Umbilical cord (tissue), 2 donors: ENCODE results near the gene DSCAML1. TPM values are rescaled to one million over a fixed set of nuclear protein-coding genes. Genes with fewer than 3 reads are reported as not detected.
"Not testable (repeated sequence)": the region's sequence is repeated elsewhere in the genome, so short reads cannot be mapped to it uniquely, and the experiment has no call there.

Experiments used
- DNase-seq: peaks from one replicate; pipeline ENCODE4 v3.0.0-alpha.2; 2015; ENCODE audit warnings: low spot score
- total RNA-seq: library from RNA; depleted of rRNA; stranded (reverse); fragments of >200 nt; gene quantifications from one replicate; pipeline ENCODE4 v1.2.3, GENCODE V29; 2014; ENCODE audit warnings: low replicate concordance; ENCODE audit not compliant: insufficient read depth

The DSCAML1 gene
- total RNA-seq, 1 donor from 2014 or later, result 1.4 TPM

DNA sequence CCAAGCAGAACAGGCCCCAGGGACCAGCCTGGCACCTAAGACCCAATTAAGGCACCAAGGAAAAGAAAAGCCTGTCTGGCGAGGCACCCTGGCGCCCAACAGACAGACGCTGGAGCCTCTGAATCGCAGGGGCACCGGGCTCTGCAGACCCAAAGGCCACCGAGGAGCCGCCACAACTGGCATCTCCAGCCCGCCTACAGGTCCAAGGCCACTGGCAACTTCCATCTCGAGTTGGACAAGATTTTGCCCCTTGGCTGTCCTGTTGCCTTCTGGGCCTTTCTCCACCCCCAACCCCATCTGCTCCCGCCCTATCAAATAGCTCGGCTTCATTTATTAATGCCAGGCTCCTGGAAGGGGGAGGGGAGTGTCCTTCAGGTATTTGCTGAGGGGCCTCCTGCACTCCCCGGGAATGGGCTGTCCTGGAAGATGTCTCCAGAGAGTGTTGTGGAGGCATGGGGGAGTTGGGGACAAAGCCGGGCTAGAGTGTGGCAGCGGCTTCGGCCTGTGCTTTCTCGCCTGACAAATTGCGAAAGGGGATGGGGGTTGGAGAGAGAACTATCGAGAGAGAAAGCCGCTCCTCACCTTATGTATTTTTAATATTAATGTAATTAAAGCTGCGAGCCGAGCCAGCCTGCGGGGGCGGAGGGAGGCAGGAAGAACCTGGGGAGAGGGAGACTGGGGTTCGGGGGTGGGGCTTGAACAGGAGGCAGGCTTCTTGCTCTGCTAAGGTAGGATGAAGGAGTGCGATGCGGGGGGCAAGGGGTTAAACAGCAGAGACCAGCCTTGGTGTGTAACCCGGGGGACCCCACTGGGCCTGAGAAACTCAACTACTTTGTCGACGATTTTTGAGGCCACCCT, 2.0 kb downstream of the DSCAML1 start:
- no peak for DNase-seq

DNA sequence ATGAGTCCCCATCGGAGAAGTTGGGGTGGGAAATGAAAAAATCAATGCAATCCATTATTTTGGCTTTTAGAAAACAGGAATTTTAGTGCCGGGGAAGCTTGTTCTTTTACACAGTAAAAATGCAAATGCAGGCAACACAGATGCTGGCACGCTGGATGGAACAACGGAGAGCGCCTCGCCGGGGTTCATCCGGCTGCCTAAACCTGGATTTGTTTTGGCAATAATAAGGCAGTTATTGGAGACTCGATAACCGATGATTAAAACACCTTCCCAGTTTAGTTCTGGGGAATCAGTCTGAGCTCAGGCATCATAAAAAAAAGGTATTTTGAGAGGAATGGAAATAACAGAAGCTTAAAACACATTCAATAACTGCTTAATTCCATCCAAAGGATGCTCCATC, 2.9 kb downstream of the DSCAML1 start:
- DNase-seq, result no peak

GRCh38 chr11:117793583-117793982, 3.4 kb downstream of the DSCAML1 start:
- DNase-seq, result no peak

DNA sequence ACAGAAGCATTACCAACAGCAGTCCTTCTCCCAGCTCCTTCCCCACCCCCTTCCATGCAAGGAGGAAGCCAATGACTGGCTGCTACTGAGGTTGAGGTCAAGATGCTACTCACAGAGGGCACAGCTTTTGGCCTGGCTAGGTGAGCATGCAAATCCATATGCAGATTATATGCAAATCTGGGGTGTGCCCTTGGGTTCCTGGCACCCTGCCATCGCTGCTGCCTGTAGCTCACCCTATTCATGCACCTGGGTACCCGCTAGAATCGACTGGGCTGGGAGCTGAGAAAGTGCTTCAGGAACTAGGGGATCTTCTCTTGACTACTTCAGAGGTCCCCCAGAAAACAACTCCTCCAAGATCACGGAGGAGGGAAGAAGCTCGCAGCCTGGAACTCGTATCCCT, 4.0 kb downstream of the DSCAML1 start:
- DNase-seq, result no peak

- no peak for DNase-seq
Measured at GRCh38 chr11:117792241-117792640, 4.8 kb downstream of the DSCAML1 start.

- DNase-seq, result peak; percentile 32
Measured at GRCh38 chr11:117790279-117790678, 6.7 kb downstream of the DSCAML1 start.

GRCh38 chr11:117789241-117789640, 7.8 kb downstream of the DSCAML1 start:
- no peak for DNase-seq

DNA sequence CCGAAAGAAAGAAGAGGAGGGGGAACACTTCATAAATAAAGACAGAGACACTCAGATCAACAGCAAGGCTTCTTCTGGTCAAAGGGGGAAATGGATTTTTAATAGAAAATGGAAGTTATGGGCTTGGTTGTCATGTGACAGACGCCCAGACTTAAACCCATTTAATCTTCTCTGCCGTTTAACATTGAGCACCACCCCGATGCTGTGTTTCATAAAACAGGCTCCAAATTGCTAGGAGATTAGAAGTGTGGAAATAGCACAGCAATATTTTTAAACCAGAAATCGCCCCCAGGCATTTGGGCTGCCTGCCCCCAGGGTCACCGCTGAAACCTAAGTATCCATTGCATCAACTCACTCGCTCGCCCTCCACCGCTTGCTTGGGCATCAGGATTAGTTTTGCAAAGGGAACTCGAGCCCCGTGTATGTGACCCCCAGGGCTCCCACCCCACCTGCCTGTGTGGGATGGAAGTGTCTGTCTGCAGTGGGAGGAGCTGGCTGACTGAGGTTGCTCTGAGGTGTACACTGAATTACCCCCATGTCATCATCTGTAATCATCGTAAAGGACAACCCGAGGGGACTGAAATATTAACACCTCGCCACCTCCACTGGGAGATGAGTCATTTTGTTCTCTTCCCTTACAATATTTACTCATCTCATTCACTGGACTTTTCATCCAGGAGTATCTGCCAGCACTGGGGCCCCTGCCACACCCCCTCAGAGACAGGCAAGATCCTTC, 10.7 kb downstream of the DSCAML1 start:
- peak; percentile 20 for DNase-seq

GRCh38 chr11:117782101-117782500, 14.9 kb downstream of the DSCAML1 start:
- DNase-seq, result no peak

GRCh38 chr11:117781627-117782026, 15.4 kb downstream of the DSCAML1 start:
- no peak for DNase-seq

- no peak for DNase-seq
Measured at GRCh38 chr11:117780456-117780855, 16.6 kb downstream of the DSCAML1 start.

DNA sequence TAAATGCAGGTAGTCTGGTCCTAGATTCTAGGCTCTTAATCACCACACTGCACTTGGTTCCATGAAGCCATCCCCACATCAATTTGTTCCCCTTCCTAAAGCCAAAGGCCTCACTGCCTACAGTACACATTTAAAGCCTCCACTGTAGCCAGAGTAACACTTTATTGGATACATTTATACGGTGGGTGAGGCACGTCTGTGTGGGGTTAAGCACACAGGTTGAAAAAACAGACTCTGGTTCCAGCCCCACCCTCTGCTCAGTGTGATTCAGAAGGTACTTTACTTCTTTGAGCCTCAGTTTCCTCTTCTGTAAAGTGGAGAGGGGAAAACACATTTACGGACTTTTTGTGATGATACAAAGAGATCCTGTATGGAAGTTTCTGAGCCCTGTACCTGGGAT, 22.5 kb downstream of the DSCAML1 start:
- DNase-seq, result no peak

GRCh38 chr11:117772360-117772759, 24.7 kb downstream of the DSCAML1 start:
- DNase-seq, result no peak

- DNase-seq, result no peak
Measured at GRCh38 chr11:117771841-117772240, 25.2 kb downstream of the DSCAML1 start.

DNA sequence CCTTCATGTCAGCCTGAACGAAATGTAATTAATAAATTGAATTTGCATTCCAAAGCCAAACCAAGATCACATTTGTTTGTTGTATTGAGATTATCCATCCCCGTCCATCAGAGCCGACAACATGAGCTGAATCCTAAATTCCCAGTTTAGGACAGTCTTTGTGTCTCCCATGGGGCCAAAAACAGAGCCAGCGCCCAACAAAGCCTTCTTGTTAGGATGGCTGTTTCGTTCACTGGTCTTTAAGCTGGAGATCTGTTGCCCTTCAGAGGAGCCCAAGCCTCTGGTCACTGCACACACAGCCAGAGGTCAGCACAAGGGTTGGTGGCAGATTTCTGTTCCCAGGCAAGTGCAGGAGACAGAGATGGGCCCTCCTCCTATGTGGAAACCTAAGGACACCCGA, 25.8 kb downstream of the DSCAML1 start:
- no peak for DNase-seq

DNA sequence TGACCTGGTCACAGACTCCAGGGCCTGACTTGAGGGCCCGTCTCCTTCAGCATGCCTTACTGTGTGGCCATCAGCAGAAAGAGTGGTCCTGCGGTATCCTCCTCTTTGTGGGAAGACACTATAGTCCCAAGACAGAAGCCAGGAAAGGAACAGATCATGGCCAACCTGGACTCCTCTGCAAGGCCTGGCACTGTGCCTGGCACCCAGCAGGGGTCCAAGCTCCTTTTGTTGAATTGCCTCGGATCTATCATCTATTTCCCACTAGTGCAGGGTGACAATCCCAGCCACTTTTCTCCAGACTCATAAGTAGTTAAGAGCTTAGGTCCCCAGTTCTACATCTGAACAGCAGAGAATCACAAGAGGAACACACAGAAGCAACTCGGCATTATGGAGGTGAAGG, 27.0 kb downstream of the DSCAML1 start:
- DNase-seq, result no peak

- DNase-seq, result no peak
Measured at GRCh38 chr11:117769533-117769932, 27.5 kb downstream of the DSCAML1 start.

DNA sequence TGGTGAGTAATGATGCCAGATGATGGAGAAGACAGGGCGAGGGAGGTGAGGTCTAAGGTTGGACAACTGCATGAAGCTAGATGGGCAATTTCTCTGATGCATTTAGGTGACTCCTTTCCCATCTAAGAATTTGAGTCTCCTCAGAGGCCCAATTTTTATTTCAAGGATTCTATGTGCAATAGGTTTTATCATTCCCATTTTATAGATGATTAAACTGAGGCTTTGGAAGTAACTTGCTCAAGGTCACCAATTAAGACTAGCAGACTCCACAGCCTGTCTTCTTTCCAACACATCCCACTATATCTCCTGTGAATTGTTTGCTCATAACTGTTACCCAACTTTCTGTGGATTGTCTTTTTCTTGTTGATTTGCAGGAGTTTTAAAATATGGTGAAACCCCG, 28.5 kb downstream of the DSCAML1 start:
- DNase-seq, result no peak

DNA sequence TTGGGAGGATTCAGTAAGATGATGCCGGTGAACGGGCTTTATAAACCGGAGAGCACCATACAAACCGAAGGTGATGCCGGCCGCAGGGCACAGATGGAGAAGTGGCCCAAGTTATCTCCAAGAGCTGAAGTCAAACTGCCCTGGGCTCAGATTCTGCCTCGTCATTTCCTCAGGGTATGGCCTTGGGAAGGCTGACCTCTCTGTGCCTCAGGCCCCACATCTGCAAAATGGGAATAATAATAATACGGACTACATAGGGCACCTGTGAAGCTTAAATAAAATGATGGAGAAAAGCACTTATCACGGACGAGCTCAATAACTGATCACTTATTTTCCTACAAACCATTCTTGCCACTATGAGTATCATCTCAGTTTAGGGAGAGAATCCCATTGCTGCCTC, 29.9 kb downstream of the DSCAML1 start:
- no peak for DNase-seq

DNA sequence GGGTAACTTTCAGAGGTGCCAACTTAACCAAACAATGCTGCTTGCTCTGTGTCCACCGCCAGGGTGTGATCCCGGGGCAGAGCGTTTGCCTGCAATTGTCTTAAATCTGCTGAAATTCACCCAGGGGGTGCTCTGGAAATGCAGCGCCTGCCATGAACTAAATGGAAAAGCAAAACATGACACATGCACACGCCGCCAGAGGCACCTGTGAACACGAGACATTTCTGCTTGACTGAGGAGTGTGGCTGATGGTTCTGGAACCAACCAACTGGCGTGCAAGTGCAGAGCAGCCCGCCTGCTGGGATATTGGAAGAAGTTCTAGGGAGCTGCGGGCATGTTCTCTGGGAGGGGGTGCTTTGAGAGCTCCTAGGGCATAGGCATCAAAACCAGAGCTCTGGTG, 30.4 kb downstream of the DSCAML1 start:
- no peak for DNase-seq

DNA sequence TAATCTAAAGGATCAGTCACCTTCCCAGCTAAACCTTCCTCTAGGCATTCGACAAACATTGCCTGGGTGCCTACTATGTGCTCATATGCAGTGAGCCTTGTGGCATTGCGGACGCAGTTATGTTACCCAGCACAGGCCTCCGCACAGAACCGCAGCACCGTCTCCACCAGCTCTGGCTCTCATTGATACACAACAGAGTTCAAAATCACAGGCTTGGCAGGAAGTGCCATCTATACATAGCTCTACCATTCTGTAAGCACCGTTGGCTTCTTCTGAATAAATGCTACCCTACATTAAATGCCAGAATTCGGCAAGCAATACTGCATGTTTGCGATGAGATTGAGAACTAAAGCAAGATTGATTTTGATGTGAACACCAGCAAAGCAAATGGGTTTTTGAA, 31.0 kb downstream of the DSCAML1 start:
- no peak for DNase-seq

DNA sequence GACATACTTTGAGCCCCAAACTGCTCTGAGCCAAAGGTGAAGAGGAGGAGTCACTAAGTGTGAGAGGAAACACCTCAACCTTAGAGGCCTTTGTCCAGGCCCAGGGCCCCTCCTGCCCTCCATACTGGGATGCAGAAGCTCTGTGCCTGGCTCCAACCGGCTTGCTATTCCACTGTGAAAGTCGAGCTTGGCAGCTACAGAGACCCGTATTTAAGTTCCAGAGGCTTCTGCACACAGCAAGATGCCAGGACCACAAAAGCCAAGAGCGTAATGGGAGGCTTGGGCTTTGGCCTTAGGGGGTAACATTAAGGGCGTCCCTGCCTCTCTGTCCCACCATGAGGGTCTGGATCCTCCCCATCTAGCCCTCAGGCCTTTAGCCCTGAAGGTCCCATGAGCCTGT, 31.9 kb downstream of the DSCAML1 start:
- no peak for DNase-seq

GRCh38 chr11:117763465-117763864, 33.6 kb downstream of the DSCAML1 start:
- not testable (repeated sequence) for DNase-seq
